Measurements from ENCODE around the gene CNPY1. TPM values are rescaled to one million over a fixed set of nuclear protein-coding genes. Genes with fewer than 3 reads are reported as not detected.

Gene CNPY1
- polyA plus RNA-seq, 1 donor from 2014 or later, result 0.36 TPM

DNA sequence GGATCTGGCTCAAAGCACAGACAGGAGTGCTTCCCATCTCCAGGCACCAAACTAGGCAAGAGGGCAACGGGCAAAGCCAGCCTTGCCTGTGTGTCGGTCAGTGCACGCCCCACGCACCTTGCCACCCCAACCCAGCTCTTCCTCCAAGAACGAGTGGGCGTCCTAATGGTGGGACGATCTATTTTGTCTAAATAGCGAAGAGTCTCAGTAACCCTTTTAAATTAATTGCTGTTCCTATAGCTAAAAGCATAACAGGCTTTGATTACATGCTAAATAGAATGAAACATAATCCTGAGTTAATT is 76.2 kb downstream of the CNPY1 start:
- Histone ChIP-seq H3K4me2 (ENCODE audit: low read length) (no peak overlapping the region), H3F3A (ENCODE audit: insufficient read depth, low read length, poor library complexity, severe bottlenecking) (no peaks in the 10 kb centered on the region), H3K9me3 (ENCODE audit: low read length) (peaks cover under 1% of the 10 kb centered on the region), H3K36me3 (ENCODE audit: insufficient read depth, low read length) (no peaks in the 10 kb centered on the region), H2AFZ (ENCODE audit: low read depth, low read length) (no peak overlapping the region), H4K20me1 (ENCODE audit: insufficient read depth) (no peaks in the 10 kb centered on the region), H3K9me2 (ENCODE audit: insufficient read depth, low read length) (no peaks in the 10 kb centered on the region), H3K27me3 (ENCODE audit: insufficient read depth, low read depth, low read length) (peaks cover 100% of the 10 kb centered on the region), H3K9ac (ENCODE audit: low read length) (no peak overlapping the region), H3K4me3 (ENCODE audit: low read length) (no peak overlapping the region), H3K79me2 (replicated peaks; ENCODE audit: insufficient read depth, low read length) (no peaks in the 10 kb centered on the region), H3K27ac (ENCODE audit: low read length) (no peak overlapping the region)
- TF ChIP-seq, protein P1, sequence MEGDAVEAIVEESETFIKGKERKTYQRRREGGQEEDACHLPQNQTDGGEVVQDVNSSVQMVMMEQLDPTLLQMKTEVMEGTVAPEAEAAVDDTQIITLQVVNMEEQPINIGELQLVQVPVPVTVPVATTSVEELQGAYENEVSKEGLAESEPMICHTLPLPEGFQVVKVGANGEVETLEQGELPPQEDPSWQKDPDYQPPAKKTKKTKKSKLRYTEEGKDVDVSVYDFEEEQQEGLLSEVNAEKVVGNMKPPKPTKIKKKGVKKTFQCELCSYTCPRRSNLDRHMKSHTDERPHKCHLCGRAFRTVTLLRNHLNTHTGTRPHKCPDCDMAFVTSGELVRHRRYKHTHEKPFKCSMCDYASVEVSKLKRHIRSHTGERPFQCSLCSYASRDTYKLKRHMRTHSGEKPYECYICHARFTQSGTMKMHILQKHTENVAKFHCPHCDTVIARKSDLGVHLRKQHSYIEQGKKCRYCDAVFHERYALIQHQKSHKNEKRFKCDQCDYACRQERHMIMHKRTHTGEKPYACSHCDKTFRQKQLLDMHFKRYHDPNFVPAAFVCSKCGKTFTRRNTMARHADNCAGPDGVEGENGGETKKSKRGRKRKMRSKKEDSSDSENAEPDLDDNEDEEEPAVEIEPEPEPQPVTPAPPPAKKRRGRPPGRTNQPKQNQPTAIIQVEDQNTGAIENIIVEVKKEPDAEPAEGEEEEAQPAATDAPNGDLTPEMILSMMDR (IDR thresholded peaks at IDR 0.05; ENCODE audit: poor library complexity, severe bottlenecking), result no peak
- TF ChIP-seq EZH2 (IDR thresholded peaks at IDR 0.05; ENCODE audit: borderline replicate concordance, insufficient read depth, low read length, poor library complexity, severe bottlenecking) (no peak), POLR2AphosphoS5 (IDR thresholded peaks at IDR 0.05) (no peak), EP300 (conservative IDR thresholded peaks at IDR 0.05; ENCODE audit: poor library complexity, severe bottlenecking) (no peak), REST (IDR thresholded peaks at IDR 0.05; ENCODE audit: borderline replicate concordance) (no peak), RAD21 (conservative IDR thresholded peaks at IDR 0.05) (no peak), TAF1 (IDR thresholded peaks at IDR 0.05; ENCODE audit: low read depth) (no peak), SMC3 (conservative IDR thresholded peaks at IDR 0.05; ENCODE audit: poor library complexity) (no peak), MXI1 (conservative IDR thresholded peaks at IDR 0.05; ENCODE audit: poor library complexity, severe bottlenecking) (no peak)

DNA sequence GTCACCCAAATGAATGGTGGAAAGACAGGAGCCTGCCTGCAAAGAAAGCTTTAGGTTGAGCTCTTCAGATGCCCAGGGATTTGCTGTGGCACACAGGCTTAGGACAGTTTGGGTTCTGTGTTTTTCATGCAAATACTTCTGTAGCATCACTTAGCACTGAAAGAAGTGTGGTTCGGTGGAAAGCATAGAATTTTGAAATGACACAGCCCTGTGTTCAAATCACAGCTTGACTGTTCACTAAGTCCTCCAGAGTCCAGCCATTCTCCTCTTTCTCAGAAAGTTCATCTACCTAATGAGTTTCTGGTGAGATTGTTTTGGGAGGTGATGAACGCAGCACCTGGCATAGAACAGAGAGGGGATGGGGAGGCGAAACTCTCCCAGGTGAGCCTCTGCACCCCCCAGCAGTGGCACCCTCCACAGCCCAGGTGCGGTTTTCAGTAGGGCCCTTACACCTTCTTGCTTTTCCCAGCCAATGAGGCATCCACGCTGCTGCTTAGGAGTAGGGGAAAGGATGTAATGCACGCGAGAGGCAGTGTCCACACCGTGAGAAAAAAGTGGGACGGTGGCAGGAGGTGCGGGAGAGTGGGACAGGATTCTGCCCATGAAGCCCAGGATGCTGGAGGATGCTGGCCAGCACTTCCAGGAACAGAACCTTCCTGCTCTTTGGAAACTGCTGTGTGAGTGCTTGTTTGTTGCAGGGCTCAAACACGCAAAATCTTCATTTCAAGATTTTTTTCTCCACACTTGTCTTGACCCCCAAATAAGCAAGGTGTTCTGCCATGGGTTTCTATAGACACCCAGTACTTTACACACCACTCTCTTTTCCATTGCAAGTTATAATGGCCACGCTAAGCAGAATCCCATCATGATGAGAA is 76.8 kb downstream of the CNPY1 start:
- no peak overlapping the region for H3K4me2 ChIP-seq (ENCODE audit: low read length)
- H3K36me3 ChIP-seq (ENCODE audit: insufficient read depth, low read length), result no peaks in the 10 kb centered on the region
- no peak overlapping the region for H3K27ac ChIP-seq (ENCODE audit: low read length)
- H3K27me3 ChIP-seq (ENCODE audit: insufficient read depth, low read depth, low read length), result peaks cover 100% of the 10 kb centered on the region
- TF ChIP-seq, protein P1 (IDR thresholded peaks at IDR 0.05; ENCODE audit: poor library complexity, severe bottlenecking), result no peak
- no peak for TF ChIP-seq POLR2AphosphoS5 (IDR thresholded peaks at IDR 0.05)
- no peak for TF ChIP-seq EP300 (conservative IDR thresholded peaks at IDR 0.05; ENCODE audit: poor library complexity, severe bottlenecking)
- no peak for TF ChIP-seq SMC3 (conservative IDR thresholded peaks at IDR 0.05; ENCODE audit: poor library complexity)
- TF ChIP-seq RAD21 (conservative IDR thresholded peaks at IDR 0.05), result no peak
- no peak for TF ChIP-seq EZH2 (IDR thresholded peaks at IDR 0.05; ENCODE audit: borderline replicate concordance, insufficient read depth, low read length, poor library complexity, severe bottlenecking)
- TF ChIP-seq REST (IDR thresholded peaks at IDR 0.05; ENCODE audit: borderline replicate concordance), result no peak
- no peak for TF ChIP-seq MXI1 (conservative IDR thresholded peaks at IDR 0.05; ENCODE audit: poor library complexity, severe bottlenecking)
- TF ChIP-seq TAF1 (IDR thresholded peaks at IDR 0.05; ENCODE audit: low read depth), result no peak
- no peaks in the 10 kb centered on the region for H3K9me3 ChIP-seq (ENCODE audit: low read length)
- no peak overlapping the region for H2AFZ ChIP-seq (ENCODE audit: low read depth, low read length)
- H3F3A ChIP-seq (ENCODE audit: insufficient read depth, low read length, poor library complexity, severe bottlenecking), result no peaks in the 10 kb centered on the region
- no peak overlapping the region for H3K9ac ChIP-seq (ENCODE audit: low read length)
- no peak overlapping the region for H3K4me3 ChIP-seq (ENCODE audit: low read length)
- H3K79me2 ChIP-seq (replicated peaks; ENCODE audit: insufficient read depth, low read length), result no peaks in the 10 kb centered on the region
- H3K9me2 ChIP-seq (ENCODE audit: insufficient read depth, low read length), result no peaks in the 10 kb centered on the region
- H4K20me1 ChIP-seq (ENCODE audit: insufficient read depth), result no peaks in the 10 kb centered on the region
